ENCODE data around the gene PLAAT5. TPM values are rescaled to one million over a fixed set of nuclear protein-coding genes. Genes with fewer than 3 reads are reported as not detected.
A peak's percentile ranks its signal among the peaks of the same experiment; 100 is the strongest.

Gene PLAAT5
- total and polyA plus RNA-seq, 2 of the 8 experiments (the other 6 are each of a cell fraction or from before 2014, with no cell fraction given), result 16.0 to 18.7 TPM

DNA sequence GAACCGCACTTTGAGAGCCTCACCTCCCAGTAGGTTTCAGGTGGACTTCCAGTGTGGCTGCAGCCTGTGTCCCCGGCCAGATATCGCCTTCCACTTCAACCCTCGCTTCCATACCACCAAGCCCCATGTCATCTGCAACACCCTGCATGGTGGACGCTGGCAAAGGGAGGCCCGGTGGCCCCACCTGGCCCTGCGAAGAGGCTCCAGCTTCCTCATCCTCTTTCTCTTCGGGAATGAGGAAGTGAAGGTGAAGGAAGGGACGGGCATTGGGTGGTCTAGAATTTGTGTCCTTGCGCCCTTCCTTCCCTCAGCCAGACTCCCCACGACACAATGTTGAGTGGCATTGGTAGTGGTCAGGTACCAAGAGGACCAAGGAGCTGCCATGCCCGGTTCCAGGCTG is 17.8 kb upstream of the PLAAT5 start:
- H3K4me1 ChIP-seq (replicated peaks in 1 of 4; ENCODE audit: control insufficient read depth in 3 of 4, insufficient read depth in 4 of 4, low read length in 3 of 4), result peaks cover 9 to 21% (median 12%) of the 10 kb centered on the region in 4 experiments
- no peaks in the 10 kb centered on the region for H3K23me2 ChIP-seq (ENCODE audit: low read depth, low read length)
- H3K14ac ChIP-seq (ENCODE audit: insufficient read length), result no peak overlapping the region
- peak overlapping the region; percentile 12; the same call in 1 of the 2 replicates for H2BK12ac ChIP-seq (ENCODE audit: low read depth, low read length)
- no peak overlapping the region for H2AFZ ChIP-seq (ENCODE audit: low read length)
- H3K9me3 ChIP-seq (ENCODE audit: insufficient read depth in 2 of 2, low read depth in 1 of 2, low read length in 1 of 2), result no peaks in the 10 kb centered on the region
- H3K18ac ChIP-seq (ENCODE audit: extremely low read depth, low read length), result peak overlapping the region; percentile 1; the same call in 1 of the 2 replicates
- no peak overlapping the region; the same call in 1 of the 2 replicates for H2BK5ac ChIP-seq (ENCODE audit: low read depth, low read length)
- WGBS, 2 experiments (ENCODE audit: extremely low coverage in 1 of 2, insufficient coverage in 1 of 2, insufficient read length in 1 of 2, insufficient replicate concordance in 2 of 2, low coverage in 1 of 2, low lambda C conversion rate in 2 of 2, missing lambda C conversion rate in 1 of 2), result 93% methylated on average over 11 of the region's 12 CpGs; no CpG with 5 or more reads in 1 of the 2 experiments
- FAIRE-seq, result no peak
- ChIA-PET CTCF (ENCODE audit: partially characterized antibody) (interaction anchor here (0.7 to 8.2 kb wide), 15 partner anchors 9 to 489 kb away, joined by 3 to 97 read pairs (median 4); partner anchors contain the start of gene PLAAT5), POLR2A (ENCODE audit: partially characterized antibody) (interaction anchor here (1.3 kb wide), 1 partner anchor 18 kb away, joined by 3 read pairs; no protein-coding TSS in a partner anchor)
- no peak for DNase-seq (ENCODE audit: low read depth in 1 of 2, low spot score in 2 of 2)
- no peak overlapping the region for H4K5ac ChIP-seq (ENCODE audit: insufficient read length, low read depth, low read length)
- H2BK15ac ChIP-seq (ENCODE audit: low read length), result no peak overlapping the region
- no peak overlapping the region for H3K9ac ChIP-seq (replicated peaks in 1 of 4; ENCODE audit: extremely low read depth in 1 of 4, low read depth in 3 of 4, low read length in 3 of 4)
- H3K23ac ChIP-seq (ENCODE audit: insufficient read length), result no peak overlapping the region
- TF ChIP-seq CREB1 (IDR thresholded peaks at IDR 0.05), result no peak
- no peak for TF ChIP-seq EGR1 (IDR thresholded peaks at IDR 0.05; ENCODE audit: borderline replicate concordance, low read depth, low read length)
- no peak for TF ChIP-seq CEBPB (IDR thresholded peaks at IDR 0.05; ENCODE audit: low read depth, low read length)
- TF ChIP-seq RXRA (IDR thresholded peaks at IDR 0.05; ENCODE audit: insufficient read depth, low read depth, low read length), result no peak
- TF ChIP-seq SP4 (IDR thresholded peaks at IDR 0.05; ENCODE audit: low read length), result no peak
- TF ChIP-seq POLR2AphosphoS5 (IDR thresholded peaks at IDR 0.05; ENCODE audit: low read depth, low read length), result no peak
- no peak for TF ChIP-seq SIX5 (IDR thresholded peaks at IDR 0.05; ENCODE audit: low read depth, low read length)
- peak overlapping the region; percentile 31 for H4K91ac ChIP-seq (replicated peaks; ENCODE audit: insufficient read length, low read length)
- H3K79me2 ChIP-seq (ENCODE audit: control insufficient read depth in 1 of 2, insufficient read depth in 2 of 2, low read length in 2 of 2), result no peaks in the 10 kb centered on the region
- no peak overlapping the region for H3K4ac ChIP-seq (replicated peaks; ENCODE audit: insufficient read length, low read depth, low read length)
- no peak overlapping the region for H3K56ac ChIP-seq (replicated peaks; ENCODE audit: insufficient read length, low read depth, low read length)
- no peaks in the 10 kb centered on the region for H3K79me1 ChIP-seq (ENCODE audit: low read depth, low read length)
- H3K4me2 ChIP-seq (ENCODE audit: insufficient read depth in 1 of 2, low read depth in 2 of 2, low read length in 2 of 2), result no peak overlapping the region
- no peaks in the 10 kb centered on the region for H3K27me3 ChIP-seq (replicated peaks in 1 of 4; ENCODE audit: control insufficient read depth in 3 of 4, extremely low read depth in 1 of 4, insufficient read depth in 3 of 4, low read length in 3 of 4)
- H4K8ac ChIP-seq (ENCODE audit: extremely low read depth, insufficient read depth, low read length), result no peak overlapping the region
- H4K20me1 ChIP-seq (replicated peaks in 1 of 2; ENCODE audit: control insufficient read depth in 1 of 2, insufficient read depth in 2 of 2, low read length in 2 of 2), result no peaks in the 10 kb centered on the region
- H2BK120ac ChIP-seq (replicated peaks; ENCODE audit: low read depth, low read length), result no peak overlapping the region
- no peak overlapping the region for H3K4me3 ChIP-seq (ENCODE audit: extremely low read depth in 1 of 4, insufficient read depth in 2 of 4, low read depth in 3 of 4, low read length in 4 of 4)
- no peak overlapping the region for H3K27ac ChIP-seq (ENCODE audit: low read depth, low read length)
- H2BK20ac ChIP-seq (ENCODE audit: low read length), result peak overlapping the region; percentile 25; the same call in 1 of the 2 replicates
- H2AK5ac ChIP-seq (ENCODE audit: low read depth, low read length), result peak overlapping the region; percentile 56; the same call in 1 of the 2 replicates
- no peaks in the 10 kb centered on the region for H3K36me3 ChIP-seq (ENCODE audit: control insufficient read depth in 2 of 4, insufficient read depth in 4 of 4, low read length in 3 of 4)
